Left colon (tissue), 2 donors: ENCODE results near the gene GOLPH3. TPM values are rescaled to one million over a fixed set of nuclear protein-coding genes. Genes with fewer than 3 reads are reported as not detected.
A peak's percentile ranks its signal among the peaks of the same experiment; 100 is the strongest.

Source experiments
- ATAC-seq: fragments of 200-7000 bp; cut with Tn5 transposase; one replicate; pipeline ENCODE4 v1.9.1; 2020; ENCODE audit warnings: mild to moderate bottlenecking, moderate library complexity
- DNase-seq, 2 donors: peaks; one replicate each; pipeline ENCODE4 v3.0.0-alpha.2; 2020
- intact Hi-C, 2 donors: fragments of 100-400 bp; cut with DNase I in 1 of 2; cut with micrococcal nuclease in 1 of 2; formaldehyde crosslinking; loops; one replicate each; pipeline versions ENCODE4 v1.11.2 to v1.14.0; 2022; cut with DNase I, micrococcal nuclease
- total RNA-seq, 2 donors: library from RNA; stranded (reverse); fragmentation: NEBNext Ultra II Directional; extraction: Animal tissue kit (Norgen Biotek cat#: 25700); gene quantifications; one replicate each; pipeline ENCODE4 v1.2.1, GENCODE V29; 2021
- donor health status: DM: no; HTN: no; CAD: no.
- donor health status: DM: yes; HTN: yes; CAD: no.

The GOLPH3 gene
- total RNA-seq, 2 donors from 2014 or later, result 123 to 131 TPM

DNA sequence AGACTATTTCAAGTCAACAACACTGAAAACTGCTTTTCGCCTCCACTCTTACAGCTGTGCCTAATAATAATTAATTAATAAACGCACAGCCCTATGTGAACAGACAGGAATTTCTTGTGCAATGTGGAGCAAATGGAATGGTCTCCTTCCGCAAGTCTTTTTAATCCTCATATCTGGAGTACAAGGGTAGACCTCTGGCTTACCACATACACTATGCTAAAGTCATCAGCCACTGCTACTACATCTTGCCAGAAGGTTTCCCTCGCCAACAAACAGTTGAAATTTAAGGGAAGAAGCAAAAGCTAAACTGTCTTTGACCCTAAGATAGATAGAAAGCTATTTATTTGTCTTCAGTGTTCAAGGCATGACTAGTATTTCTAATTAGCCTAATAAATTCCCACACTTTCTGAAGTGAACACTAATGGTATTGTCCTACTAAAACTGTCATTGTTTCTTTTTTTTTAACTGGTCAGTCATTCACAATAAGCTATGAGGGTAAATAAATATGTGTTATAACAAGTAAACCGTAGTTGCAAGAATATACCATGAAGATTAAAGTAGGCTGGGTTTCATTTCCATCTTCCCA, 63.9 kb downstream of the GOLPH3 start:
- no peak for ATAC-seq
- intact Hi-C loops, result no loop called here

DNA sequence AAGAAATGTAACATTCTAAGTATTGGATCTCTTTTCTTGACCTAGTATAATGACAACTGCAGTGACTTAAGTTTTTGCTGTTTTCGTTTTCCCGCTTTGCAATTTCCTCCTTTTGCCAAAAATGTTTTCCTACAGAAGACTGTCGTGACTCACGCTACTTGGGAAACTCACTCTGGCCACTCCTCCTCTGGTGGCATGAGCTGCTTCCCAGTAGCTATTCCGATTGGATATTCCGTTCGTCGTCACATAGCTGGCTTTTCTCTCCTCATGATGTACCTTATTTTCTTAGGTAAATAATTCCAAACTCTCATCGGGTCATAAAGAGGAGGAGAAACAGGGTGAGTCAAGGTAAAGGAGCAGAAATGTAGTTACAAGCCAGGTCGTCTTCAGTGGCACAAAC, 64.9 kb downstream of the GOLPH3 start:
- DNase-seq (no peak), ATAC-seq (peak; percentile 28)
- intact Hi-C loops, result no loop called here

More for the DNA sequence above, 63.9 kb downstream of the GOLPH3 start:
- DNase-seq, result no peak

DNA sequence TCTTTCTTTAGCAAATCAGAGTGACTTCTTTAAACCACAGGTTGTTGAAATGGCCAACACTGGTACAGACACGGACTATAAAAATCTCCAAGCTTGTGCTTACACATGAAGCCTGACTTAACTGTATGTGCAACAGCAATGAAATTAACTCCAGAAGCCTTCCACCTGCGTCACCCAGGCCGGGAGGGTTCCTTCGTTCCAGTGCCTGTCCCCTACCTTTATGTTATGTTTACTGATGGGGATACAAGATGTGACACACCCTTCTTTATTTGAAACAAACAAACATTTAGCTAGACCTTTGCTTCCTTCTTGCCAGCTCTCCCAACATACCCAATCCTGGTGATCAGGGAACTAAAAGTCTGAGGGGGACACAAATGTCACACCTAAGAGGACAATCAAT, 66.0 kb downstream of the GOLPH3 start:
- peak; percentile 84 for ATAC-seq
- intact Hi-C loops, result no loop called here
- no peak for DNase-seq

DNA sequence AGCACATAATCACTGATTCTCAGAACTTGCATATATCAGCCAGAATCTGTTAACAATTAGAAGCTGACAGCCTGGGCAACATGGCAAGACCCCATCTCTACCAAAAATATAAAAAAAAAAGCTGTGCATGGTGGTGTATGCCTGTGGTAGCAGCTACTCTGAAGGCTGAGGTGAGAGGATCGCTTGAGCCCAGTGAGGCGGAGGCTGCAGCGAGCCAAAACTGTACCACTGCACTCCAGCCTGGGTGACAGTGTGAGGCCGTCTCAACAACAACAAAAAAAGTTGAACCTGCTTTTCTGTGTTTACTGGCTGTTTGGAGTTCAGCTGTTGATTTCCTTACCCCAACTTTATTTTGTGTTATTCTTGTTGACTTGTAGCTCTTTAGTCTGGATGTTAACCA, 66.8 kb downstream of the GOLPH3 start:
- no peak for DNase-seq
- intact Hi-C loops, result no loop called here
- ATAC-seq, result no peak

DNA sequence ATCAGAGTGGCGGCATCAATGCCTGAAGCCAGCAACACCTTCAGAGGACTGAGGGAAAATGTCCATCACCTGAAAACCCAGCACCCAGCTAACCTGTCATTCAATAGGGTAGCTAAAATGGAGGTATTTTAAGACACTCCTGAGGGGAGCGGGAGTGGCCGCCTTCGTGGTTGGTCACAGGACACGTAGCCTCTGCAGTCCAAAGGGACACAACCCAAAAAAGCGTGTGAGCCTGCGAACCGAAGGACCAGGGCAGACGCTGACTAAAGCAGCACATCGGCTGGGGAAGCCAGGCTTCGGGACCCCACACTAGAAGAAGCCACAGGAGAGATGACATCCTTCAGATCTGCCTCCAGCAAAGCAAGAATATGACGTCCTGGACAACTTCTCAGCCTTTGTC, 70.6 kb downstream of the GOLPH3 start:
- intact Hi-C loops, result no loop called here
- no peak for ATAC-seq
- no peak for DNase-seq

DNA sequence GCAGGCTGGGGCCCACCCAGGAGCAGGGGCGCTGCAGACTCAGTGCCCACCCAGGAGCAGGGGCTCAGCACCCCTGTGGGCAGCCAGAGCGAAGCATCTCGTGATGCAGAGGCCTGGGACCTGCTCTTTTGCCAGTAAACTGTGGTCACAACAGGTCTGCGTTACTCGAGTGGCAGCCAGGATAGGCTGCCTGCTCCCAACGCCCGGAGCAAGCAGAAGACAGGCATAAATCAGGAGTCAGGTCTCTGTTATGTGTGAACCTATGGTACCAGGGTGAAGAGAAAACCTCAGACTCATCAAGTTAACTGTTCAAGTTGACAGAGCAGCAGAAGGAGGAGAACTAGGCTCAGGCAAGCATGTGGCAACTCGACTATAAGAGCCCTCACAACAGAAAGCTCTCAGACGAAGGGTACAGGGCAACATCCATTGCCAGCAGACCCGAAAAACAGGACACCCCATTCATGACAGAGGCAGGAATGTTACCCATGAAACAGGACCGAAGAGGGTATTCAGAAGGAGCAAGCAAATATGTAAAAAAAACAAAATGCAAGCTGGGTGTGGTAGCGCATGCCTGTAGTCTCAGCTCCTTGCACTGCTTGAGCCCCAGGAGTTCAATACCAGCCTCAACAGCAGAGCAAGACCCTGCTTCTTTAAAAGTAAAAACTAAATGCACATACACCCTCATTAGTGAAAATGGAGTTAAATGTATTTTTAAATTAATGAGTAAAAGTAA, 71.7 kb downstream of the GOLPH3 start:
- ATAC-seq (no peak), DNase-seq (no peak)
- intact Hi-C loops, result no loop called here

DNA sequence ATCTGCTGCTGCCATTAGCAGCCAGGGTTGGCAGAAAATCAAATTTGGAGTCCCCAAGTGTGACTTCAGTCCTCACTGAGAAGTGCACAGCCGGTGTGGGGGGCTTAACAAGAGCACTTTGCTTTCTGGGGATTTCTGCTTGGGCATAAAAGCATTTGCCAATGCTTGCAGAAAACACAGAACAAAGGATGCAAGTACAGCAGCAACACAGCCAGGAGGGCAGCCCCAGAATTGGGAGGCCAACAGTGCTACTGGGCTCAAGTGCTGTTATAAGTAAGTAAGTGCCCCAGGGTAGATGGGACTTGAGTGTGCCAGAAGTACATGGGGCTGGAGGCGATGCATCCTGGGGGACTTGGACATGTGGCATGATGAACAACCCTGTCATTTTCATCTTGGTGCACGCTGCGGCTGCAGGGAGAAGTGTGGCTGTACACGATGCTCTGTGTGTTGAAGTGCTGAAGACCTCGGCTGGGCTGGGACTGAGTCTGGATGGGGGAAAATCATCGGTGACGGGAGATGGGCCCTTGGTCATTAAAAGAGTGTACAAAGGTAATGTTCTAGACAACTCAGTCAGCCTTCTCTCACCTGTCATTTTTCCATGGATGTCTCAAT, 73.3 kb downstream of the GOLPH3 start:
- no peak for DNase-seq
- intact Hi-C loops, result no loop called here
- ATAC-seq, result peak; percentile 6

DNA sequence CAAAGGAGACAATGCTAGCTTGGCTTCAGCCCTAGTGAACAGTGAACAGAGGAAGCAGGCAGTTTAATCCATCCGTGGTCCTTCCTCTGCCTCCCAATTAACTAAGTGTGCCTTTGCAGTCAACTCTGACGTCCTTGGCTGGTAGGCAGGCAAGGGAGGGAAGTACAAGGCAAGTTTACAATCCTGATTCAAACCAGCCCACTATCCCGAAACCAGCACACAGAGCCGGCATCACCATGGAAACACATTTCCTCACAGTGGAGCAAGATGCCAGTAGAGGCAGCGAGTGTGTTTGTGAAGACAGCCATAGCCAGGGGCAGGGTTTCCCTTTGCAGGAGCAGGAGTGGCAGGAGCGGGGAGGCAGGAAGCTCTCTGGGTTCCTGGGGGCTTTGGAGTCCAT, 73.9 kb downstream of the GOLPH3 start:
- peak in 1 of 2 donors; percentile 38 for DNase-seq
- intact Hi-C loops, result no loop called here
- no peak for ATAC-seq

DNA sequence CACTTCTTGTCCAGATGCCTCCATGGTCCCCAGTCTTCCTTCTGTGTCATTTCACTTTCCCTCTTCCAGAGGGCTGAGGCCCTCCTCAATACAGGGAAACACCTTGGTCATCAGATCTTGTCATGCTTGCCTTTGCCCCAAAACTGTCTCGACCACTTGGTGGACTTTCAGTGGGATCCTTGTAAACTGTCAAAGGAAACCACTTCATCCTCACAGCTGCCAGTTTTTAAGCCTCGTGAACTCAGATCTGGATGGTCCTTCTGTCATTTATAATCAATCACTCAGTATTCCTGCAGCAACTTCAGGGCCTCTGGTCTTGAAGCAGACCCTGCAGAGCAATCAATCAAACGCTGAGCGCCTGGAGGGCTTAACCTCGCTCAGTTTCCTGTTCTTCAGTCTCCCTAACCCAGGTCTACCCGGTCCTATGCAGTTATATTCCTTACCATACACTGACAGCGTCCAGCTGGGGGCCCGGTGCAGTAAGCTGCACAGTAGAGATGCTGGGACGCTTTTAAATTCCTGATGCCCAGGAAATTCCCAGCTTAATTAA, 74.6 kb downstream of the GOLPH3 start:
- DNase-seq (no peak), ATAC-seq (no peak)
- intact Hi-C loops, result no loop called here

DNA sequence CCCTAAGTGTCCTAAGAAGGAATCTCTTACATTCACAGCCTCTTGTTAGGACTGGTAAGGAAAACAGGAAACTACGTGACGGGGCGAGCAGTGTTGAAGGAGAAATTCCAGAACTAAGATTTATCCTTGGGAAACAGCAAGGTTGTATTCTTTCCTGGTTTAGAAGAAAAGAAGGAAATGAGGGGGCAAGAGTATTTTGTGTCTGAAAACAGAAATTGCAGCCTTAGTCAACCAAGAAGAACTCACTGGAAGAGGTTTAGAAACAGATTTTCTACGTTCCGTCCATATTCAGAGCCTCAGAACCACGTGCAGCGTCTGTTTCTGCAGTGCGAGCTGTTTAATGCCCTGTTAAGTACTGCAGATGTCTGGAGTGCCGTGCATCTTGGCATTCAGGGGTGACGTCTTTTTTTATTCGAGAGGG, 75.2 kb downstream of the GOLPH3 start:
- no peak for DNase-seq
- intact Hi-C loops, result no loop called here
- no peak for ATAC-seq

DNA sequence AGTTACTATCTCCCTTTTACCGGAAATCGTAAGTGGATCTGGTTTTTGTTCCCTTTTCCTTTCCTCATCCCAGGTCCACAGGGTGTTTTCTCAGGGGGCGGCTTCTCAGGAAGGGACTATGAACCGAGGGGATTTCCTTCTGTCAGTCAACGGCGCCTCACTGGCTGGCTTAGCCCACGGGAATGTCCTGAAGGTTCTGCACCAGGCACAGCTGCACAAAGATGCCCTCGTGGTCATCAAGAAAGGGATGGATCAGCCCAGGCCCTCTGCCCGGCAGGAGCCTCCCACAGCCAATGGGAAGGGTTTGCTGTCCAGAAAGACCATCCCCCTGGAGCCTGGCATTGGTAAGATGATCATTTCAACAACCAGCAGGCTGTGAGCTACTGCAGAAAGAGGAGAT, 75.8 kb downstream of the GOLPH3 start:
- DNase-seq, result no peak
- intact Hi-C loops, result no loop called here
- ATAC-seq, result no peak

DNA sequence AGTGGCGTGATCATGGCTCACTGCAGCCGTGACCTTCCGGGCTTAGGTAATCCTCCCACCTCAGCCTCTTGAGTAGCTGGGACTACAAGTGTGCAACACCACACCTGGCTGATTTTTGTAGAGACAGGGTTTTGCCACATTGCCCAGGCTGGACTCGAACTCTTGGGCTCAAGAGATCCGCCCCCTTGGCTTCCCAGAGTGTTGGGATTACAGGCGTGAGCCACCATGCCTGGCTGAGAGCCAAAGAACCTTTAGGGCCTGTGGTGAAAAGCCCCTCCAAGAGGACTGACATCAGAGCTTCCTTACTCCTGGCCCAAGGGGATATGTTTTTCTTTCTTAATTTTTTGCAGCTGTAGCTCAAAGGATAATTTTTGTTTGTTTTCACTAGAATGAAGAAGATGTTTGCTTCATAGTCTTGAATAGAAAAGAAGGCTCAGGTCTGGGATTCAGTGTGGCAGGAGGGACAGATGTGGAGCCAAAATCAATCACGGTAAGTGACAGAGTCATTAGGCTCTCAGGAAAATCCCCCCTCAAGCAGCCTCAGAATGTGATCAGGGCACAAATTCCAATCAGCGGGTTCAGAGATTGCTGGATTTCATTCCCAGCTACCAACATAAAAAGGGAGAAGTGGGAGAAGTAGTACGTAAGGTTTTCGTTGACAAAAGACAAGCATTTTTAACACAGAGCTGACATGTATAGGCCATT, 77.1 kb downstream of the GOLPH3 start:
- no peak for ATAC-seq
- no peak for DNase-seq
- intact Hi-C loops, result no loop called here

DNA sequence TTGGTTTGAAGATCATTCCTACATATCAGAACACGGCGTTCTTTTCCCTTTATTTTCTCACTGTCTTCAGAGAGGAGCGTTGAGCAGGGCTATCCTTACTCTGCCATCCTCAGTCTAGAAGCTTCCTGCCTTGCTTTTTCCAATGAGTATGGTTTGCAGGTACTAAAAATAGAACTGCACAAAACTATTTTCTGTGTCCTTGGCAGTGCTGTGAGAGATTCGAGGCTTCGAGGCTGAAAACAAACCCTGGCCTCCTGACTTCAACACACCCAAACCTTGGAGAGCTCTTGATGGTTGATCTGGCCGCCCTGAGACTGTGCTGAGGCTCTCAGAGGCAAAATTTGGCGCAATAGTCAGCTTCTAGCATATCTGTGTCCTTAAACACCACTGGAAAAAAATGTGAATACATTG, 78.9 kb downstream of the GOLPH3 start:
- ATAC-seq (no peak), DNase-seq (no peak)
- intact Hi-C loops, result no loop called here

DNA sequence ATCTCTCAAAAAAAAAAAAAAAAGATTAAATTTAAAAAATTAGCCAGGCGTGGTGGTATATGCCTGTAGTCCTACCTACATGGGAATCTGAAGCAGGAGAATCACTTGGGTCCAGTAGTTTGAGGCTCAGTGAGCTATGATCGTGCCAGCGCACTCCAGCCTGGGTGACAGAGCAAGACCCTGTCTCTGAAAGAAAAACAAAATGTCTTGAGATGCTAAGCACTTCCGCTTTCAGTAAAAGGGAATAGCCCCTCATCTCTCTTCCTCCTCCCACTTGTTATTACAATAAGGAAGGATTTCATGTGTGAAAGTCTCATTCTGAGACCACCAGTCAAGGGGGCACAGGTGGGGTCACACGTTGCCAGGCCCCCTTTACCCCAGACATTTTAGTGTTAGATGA, 79.4 kb downstream of the GOLPH3 start:
- DNase-seq, result no peak
- intact Hi-C loops, result loop anchor here in 1 of 2 donors (5.0 kb wide), 1 partner anchor 267 kb away; no protein-coding TSS in a partner anchor
- ATAC-seq, result no peak

DNA sequence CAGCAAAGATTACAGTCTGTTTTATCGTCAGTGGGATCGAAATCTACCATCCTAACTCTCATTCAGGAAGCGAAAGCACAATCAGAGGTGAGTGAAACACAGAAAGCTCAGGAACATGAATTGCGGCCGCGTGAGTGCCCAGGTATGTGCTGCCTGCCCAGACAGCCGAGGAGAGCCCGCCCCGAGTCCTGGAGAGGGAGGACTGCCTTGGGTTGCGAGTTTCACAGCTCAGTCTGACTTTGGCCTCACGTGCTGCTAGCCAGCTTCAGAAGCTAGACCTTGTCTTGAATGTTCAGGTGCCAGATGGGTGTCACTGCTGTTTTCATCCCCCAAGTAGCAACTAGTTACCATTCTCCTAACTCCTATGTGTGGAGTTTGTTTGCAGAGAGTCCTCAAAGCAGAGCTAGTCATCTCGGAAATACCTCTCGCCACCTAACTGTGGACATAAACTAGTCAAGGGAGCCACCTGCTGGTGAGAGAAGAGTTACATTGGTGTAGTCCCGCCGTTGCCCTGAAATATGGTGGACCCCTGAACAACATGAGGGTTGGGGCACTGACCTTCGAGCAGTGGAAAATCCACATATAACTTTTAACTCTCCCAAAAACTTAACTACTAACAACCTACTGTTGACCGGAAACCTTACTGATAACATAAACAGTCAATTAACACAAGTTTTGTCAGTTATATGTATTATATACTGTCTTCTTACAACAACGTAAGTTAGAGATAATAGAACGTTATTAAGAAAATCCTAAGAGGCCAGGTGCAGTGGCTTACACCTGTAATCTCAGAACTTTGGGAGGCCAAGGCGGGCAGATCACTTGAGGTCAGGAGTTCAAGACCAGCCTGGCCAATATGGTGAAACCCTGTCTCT, 80.9 kb downstream of the GOLPH3 start:
- intact Hi-C loops, result loop anchor here in 1 of 2 donors (5.0 kb wide), 1 partner anchor 266 kb away; no protein-coding TSS in a partner anchor
- peak; percentile 81 for ATAC-seq

DNA sequence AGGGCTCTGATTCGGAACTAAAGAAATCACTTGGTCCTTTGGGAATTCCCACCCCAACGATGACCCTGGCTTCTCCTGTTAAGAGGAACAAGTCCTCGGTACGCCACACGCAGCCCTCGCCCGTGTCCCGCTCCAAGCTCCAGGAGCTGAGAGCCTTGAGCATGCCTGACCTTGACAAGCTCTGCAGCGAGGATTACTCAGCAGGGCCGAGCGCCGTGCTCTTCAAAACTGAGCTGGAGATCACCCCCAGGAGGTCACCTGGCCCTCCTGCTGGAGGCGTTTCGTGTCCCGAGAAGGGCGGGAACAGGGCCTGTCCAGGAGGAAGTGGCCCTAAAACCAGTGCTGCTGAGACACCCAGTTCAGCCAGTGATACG, 83.4 kb downstream of the GOLPH3 start:
- no peak for DNase-seq
- no peak for ATAC-seq
- intact Hi-C loops, result loop anchor here in 1 of 2 donors (5.0 kb wide), 1 partner anchor 263 kb away; no protein-coding TSS in a partner anchor

More for the DNA sequence above, 80.9 kb downstream of the GOLPH3 start:
- DNase-seq, result peak; percentile 51 to 68

DNA sequence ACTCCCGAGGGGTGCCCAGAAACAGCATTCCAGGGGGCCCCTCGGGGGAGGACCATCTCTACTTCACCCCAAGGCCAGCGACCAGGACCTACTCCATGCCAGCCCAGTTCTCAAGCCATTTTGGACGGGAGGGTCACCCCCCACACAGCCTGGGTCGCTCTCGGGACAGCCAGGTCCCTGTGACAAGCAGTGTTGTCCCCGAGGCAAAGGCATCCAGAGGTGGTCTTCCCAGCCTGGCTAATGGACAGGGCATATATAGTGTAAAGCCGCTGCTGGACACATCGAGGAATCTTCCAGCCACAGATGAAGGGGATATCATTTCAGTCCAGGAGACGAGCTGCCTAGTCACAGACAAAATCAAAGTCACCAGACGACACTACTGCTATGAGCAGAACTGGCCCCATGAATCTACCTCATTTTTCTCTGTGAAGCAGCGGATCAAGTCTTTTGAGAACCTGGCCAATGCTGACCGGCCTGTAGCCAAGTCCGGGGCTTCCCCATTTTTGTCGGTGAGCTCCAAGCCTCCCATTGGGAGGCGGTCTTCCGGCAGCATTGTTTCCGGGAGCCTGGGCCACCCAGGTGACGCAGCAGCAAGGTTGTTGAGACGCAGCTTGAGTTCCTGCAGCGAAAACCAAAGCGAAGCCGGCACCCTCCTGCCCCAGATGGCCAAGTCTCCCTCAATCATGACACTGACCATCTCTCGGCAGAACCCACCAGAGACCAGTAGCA, 83.9 kb downstream of the GOLPH3 start:
- ATAC-seq, result no peak
- intact Hi-C loops, result loop anchor here in 1 of 2 donors (5.0 kb wide), 1 partner anchor 263 kb away; no protein-coding TSS in a partner anchor
- no peak for DNase-seq
